Activated naive CD4-positive, alpha-beta T cell treated with Interleukin-2 at 50 U/mL for 16 hours (primary cell): ENCODE results near the gene EDDM3A.
"Not testable (repeated sequence)": the region's sequence is repeated elsewhere in the genome, so short reads cannot be mapped to it uniquely, and the experiment has no call there.

Experiments
- DNase-seq: peaks from one replicate; pipeline ENCODE4 v3.0.0-alpha.2; 2020

Gene EDDM3A, protein sequence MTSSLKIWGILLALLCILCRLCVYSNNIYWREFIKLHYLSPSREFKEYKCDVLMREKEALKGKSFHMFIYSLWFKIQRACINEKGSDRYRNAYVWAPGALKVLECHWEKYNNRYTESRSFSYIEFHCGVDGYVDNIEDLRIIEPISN

DNA sequence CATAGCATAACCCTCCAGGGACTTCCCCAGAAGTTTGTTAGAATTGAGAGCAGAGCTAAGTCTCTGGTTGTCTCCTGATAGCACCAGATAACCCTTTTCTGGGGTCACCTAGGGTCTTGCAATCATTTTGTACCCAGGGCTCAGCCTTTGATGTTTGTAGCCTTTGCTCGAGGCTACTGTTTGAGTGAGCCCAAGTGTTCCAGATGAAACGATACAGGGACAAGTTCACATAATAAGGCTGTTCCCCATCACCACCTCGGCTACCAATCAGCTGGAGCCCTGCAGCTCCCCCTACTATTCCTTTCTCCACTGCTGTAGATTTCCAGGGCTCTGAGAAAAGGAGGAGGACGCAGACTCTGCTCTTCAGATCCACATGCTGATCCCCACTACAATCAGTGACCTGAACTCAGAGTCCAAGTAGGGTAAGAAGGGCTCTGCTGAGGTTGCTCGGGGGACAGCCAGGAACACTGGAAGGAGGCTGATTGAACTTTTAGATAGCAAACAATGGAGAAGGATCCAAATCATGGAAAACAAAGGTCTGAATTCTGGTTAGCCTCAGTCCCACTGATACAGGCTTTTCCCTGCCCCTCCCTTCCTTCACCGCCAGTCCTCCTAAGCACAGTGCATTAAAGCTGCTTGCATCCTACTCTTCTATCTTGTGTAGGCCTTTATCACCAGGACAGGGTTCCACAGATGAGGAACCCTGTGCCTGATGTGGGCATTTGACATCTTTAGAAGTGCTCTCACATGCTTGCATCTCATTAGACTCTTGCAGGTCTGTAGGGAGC, at the start of gene EDDM3A:
TSS of gene EDDM3A (plus strand) at position 317 of the 788 bp plus-strand sequence. CDS start 1,694 bp downstream, outside the sequence.
- DNase-seq, result no peak

DNA sequence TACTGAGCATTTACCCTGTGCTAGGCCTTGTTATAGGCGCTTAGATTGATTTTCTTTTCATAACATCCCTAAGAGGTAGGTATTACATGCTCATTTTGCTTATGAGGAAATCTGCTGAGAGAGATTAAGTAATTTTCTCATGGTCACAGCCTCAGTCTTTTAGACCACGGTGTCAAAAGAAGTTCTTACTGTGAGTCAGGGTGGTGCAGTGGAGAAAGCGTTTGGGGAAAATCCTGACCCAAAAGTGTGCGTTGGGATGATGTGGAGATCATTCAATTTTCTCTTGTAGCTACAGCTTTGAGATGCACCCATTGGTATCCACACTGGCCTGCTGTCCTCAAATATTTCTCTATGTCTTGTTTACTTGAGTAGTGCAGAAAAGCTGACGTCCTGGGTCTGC, 48.9 kb upstream of the EDDM3A start:
- DNase-seq, result no peak

DNA sequence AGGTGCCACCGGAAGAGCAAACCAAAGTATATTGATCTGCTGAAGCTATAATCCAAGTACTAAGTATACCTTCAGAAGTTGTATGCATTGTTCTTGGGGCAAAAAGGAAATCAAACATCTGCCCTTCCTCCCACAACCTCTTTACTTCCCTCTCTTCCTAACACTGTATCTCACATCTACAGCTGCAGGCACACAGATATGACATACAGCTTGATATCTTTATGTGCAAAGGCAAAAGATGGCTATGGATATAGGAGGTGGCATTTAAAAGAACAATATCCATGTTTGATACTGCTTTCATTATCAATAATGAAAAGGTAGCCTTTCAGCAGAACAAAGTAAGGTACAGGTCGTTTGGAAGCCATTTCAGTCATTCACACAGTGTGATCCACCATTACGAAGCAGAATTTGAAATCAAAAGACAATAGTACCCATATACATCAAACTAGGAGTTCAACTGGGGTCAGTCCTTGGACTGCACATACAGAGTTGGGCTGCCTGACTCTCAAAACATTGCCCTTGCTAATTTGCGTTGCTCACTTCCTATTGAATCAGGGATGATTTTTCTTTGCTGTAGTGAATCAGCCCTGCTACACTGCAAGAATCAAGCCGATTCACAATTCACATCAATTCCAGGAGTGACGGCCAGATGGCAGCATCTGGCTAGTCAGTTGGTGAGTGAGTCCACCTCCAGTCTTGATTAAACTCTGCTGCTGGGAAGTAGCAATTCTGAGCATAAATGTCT, 48.2 kb upstream of the EDDM3A start:
- peak; percentile 67 for DNase-seq

DNA sequence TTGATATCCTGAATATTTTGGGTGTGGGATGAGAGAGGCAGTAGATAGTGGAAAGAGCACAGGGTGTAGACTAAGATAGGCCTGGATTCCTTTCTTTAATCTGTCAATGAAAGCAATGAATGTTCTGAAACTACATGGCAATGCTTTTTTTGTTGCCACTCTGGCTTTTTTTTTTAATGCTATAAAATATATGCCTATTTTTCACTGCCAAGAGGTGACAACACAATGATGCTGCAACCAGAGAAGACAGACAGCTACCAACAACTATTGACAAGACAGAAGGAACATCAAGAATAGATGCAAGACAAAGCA, 47.7 kb upstream of the EDDM3A start:
- DNase-seq, result no peak

DNA sequence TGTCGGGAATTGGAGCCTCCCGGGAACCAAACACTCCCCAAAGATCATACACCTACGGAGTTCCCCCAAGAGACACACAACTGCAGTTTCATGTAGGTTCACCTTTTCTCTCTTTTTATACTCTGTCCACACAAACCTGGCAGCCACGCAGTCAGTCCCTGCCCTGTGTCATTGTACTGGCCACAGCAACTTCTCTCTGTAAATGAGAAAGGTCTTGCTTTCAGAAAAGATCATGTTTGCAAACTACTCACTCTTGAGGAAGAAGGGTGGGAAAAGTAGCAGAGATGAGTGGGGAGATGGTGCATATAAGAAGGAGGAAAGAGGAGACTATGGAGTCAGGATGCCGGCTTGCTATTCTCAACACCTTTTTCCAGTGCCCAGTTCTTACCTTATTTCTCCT, 46.8 kb upstream of the EDDM3A start:
- no peak for DNase-seq

DNA sequence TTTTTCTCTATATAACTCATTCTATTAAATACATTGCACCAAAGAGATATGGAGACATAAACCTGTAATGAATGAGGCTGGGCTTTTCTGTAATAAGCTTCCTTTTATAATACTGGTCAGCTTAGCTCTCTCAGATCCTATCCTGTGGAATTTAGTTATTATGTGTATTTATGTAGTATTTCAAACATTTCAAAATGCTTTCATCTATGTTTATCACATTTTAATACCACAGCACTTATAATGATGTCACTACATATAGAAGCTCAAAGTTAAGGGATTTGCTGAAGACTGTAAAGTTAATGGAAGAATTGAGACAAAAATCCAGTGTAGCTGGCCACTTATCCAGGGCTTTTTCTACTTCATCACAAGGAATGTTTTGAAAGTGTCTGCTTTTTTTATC, 45.8 kb upstream of the EDDM3A start:
- no peak for DNase-seq

DNA sequence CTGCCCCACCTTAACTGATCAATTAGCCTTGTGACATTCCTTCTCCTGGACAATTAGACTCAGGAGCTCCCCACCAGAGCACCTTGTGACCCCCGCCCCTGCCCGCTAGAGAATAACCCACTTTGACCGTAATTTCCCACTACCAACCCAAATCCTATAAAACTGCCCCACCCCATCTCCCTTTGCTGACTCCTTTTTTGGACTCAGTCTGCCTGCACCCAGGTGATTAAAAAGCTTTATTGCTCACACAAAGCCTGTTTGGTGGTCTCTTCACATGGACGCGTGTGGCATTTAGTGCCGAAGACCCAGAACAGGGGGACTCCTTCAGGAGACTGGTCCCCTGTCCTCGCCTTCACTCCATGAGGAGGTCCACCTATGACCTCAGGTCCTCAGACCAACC, 44.7 kb upstream of the EDDM3A start:
- not testable (repeated sequence) for DNase-seq

DNA sequence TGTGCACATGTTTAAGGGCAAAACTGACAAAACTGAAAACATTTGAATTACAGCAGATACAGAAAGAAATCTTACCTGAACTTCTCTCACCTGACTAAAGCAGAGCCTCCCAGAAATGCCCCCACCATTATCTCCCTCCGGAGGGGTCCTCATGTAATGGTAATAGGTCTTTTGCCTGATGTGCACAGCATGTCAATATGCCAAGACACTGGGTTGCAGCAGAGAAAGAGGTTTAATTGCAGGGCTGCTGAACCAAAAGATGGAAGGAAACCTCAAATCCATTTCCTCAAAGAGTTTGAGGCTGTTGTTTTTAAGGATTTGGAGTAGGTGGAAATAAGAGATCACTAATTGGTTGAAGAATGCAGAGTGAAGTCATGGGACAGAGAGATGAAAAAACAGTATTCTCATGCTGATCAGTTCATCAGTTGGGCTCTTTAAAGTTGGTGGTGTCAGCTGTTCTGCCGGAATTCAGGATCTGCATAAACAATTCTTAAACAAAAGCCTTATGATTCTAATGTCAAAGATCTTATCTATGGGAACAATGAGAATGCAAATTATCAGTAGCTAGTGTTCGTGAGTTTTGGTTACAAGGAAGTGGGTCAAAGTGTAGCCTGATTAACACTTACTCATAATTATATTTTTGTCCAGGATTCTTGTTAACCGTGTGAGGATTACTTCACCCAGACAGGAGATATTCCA, 38.9 kb upstream of the EDDM3A start:
- DNase-seq, result no peak

DNA sequence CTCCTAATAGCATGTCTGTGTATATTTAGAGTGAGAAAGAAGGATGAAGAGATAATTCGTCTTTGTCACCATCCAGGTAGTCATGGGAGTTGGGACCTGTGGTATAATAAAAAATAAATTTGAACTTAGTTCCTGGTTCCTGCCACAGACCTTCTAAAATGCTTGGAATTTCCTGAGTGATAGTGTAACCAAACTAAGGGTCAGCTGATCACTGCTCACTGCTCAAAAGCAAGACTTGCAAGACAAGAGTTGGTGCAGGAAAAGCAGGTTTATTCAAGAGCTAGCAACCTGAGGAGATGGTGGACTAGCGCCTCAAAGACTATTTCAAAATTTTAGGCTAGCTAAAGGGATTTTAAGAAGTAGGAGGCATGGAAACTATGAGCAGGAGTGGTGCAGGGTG, 38.1 kb upstream of the EDDM3A start:
- DNase-seq, result no peak

DNA sequence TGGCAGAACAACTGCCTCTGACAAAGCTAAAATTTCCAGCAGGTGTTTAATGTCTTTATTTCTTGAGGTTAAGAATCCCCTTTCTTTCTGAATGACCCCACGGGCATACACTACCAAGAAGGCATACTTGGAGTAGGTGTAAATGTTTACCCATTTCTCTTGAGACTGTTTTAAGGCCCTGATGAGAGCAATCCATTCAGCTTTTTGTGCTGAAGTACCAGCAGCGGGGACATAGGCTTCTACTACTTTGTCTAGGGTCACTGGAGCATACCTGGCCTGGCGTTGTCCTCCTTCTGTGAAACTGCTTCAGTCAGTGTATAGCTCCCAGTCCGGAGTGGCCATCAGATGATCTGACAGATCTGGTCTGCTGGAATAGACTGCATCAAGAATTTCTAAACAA, 34.4 kb upstream of the EDDM3A start:
- no peak for DNase-seq

DNA sequence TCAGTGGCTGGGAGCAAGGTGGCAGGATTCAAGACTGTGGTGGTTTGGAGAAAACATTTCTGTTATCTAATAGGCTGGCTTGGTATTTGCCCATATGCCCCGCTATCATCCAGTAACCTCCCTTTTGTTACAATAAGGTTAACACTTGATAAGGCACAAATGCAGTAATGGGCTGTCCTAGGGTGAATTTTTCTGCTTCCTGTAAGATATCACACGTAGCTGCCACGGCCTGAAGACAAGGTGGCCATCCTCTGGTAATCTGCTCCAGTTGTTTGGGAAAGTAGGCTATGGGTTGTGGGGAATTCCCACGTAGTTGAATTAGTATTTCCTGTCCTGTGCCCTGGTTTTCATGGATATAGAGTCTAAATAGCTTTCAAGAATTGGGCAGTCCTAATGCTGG, 34.0 kb upstream of the EDDM3A start:
- no peak for DNase-seq

DNA sequence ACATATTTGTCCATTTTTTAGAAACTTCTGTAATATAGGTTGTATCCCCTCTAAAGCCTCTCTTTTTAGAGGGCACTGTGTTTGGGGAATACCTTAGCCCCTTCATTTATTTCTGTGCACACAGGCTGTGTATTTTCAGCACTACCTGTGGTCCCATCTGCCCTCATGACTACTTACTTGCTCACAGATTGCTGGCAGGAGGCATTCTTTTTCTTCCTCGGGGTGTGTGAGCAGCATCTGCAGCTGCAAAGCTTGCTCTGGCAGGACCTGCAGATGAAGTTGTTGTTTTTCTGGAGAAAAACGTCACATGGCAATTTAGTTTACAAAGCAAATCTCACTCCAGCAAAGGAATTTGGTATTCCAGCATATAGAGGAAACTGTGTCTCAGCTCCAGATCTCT, 32.8 kb upstream of the EDDM3A start:
- no peak for DNase-seq

DNA sequence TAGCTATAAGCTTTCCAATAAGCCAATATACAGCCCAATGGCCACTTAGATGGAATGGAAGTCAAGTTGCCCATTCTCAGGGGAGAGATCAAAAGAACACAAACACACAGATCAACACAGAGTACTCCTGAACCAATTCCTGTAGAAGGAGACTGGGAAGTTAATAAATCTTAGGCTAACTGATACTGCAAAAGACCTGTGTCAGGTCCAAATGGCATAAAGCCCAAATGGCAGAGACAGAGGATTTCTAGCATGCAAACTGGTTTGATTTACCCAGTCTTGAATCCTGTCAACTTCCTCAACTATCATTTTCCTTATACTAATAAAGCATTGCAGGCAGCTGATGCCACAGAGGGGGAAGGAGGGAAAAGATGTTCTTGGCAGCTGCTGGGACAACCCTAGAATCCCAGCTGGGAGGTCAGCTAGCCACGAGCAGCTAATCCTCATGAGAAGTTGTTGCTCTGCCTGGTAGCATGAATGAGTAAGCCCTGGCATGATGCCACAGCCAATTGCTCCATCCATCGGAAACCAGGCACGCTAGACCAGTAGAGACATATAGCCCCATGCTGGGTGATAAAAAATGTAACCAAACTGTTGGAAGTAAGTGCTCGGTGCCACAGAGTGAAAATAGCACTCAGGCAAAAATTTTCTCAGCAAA, 31.0 kb upstream of the EDDM3A start:
- DNase-seq, result no peak

DNA sequence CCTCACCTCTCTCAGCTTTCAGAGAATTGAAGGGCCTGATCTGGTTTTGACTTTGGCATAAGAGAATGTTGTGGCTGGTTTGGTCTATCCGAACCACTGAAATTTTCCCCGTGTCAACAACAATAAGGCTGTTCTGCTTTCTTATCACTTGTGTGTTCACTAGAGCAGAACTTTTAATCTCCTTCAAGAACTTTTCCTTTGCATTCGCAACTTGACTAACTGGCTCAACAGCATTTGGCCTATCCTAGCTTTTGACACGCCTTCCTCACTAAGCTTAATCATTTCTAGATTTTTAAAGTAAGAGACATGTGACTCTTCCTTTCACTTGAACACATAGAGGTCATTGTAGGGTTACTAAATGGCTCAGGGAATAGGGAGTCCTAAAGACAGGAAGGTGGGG, 25.9 kb upstream of the EDDM3A start:
- no peak for DNase-seq

DNA sequence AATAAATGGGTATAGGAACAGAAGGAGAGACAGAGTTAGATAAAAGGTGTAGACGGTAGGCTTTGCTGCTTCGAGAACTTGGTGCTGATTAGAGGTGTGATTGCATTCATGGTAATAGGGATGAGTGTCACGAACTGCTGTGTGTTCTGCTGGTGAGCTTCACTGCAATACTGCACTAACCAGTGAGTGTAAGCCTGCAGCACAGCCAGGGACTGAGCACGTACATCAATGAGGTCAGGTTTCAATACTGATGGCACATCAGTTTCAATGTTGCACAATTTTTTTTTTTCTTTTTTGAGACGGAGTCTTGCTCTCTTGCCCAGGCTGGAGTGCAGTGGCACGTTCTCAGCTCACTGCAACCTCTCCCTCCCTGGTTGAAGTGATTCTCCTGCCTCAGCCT, 24.9 kb upstream of the EDDM3A start:
- DNase-seq, result no peak

DNA sequence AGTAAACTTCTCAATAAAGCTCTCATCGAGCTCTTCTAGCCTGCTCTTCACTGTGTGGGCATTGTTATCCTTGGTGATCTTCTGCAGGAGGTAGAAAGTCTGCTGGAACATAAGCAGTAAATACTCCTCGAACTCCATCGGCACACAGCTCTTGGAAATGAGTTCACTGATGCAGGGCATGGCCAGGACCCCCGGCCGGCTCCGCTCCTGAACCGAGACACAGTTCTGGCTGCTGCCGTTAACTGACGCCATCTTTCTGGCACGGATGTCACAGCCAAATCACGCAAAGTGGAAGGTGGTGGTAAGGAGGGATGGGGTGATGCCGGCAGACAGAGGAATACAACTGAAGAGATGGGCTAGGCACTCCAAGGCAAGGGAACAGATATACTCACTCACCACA, 23.7 kb upstream of the EDDM3A start:
- DNase-seq, result no peak

DNA sequence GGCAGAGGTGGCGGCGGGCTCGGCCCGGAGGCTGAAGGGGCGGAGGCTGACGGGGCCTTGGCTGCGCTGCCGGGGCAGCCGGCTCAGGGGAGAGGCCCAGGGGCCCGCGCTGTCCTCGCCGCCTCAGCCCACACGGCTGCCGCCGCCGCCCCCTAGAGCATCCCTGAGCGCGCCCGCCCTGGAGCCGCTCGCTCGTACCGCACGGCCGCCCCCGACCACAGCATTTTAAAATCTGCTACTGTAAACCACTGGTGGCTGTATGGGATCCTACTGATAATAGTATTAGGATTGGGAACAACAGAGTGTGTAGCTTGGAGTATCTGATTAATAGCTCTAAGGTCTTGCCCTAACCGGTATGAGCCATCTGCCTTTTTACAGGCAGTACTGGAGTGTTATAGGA, 22.2 kb upstream of the EDDM3A start:
- no peak for DNase-seq

DNA sequence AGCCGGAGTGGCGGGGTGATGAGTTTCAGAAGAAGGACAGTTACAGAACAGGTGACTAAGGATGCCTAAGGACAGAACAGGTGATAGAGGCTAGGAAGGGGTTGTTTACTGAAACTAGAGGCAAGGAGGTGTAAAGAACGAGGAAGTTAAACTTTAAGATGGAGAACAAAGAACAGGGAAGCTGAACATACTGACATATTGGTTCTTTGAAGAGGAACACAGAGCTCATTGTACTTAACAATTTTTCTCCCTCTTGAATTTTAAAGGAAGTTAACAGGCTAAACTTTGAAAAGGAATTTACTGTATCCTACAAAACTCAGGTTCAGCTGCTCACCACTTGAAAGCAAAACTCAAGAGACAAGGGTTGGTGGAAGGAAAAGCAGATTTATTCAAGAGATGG, 19.6 kb upstream of the EDDM3A start:
- not testable (repeated sequence) for DNase-seq

DNA sequence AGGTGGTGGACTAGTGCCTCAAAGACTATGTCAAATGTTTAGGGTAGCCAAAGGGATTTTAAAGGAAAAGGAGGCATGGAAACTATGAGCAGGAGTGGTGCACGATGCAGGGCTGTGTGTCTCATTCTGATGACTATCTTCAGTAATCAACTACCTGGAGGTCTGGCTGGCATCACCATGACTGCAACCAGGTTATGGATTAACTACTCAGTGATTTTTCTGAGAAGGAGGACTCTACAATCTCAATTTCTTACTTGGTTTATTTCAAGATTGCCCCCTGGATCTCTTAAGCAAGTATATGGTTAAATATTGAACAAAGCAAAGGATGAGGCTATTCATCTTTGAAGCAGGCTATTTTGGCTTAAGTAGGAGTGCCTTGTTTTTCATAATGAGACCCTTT, 19.2 kb upstream of the EDDM3A start:
- DNase-seq, result no peak

DNA sequence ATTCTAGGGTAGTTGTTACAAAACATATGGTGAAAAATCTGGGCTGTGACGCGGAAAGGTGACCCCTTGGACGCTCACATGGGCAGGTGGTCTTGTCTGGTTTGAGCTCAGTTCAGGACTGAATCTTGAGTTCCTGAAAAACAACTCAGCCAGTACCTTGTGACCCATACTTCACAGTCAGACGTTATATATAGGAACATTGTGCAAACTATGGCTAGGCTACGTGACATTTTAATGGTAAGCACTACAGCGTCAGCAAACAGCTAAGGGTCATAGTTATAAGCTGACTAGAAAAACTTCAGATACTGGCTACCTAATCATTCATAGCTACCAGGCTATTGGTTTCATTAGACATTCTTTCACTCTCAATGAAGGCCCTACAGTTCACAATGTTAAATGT, 14.8 kb upstream of the EDDM3A start:
- no peak for DNase-seq

DNA sequence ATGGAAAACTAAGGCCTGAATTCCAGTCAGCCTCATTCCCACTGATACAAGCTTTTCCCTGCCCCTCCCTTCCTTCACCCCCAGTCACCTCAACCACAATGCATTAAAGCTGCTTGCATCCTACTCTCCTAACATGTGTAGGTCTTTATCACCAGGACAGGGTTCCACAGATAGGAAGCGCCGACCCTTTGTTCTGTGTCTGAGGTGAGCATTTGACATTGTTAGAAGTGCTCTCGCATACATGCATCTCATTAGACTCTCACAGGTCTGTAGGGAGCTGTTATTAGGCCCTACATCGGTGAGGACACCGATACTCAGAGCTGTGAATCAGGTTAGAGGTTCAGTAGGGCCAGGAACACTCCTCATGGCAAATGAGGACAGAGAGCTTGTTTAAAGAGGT, 13.2 kb upstream of the EDDM3A start:
- DNase-seq, result no peak

DNA sequence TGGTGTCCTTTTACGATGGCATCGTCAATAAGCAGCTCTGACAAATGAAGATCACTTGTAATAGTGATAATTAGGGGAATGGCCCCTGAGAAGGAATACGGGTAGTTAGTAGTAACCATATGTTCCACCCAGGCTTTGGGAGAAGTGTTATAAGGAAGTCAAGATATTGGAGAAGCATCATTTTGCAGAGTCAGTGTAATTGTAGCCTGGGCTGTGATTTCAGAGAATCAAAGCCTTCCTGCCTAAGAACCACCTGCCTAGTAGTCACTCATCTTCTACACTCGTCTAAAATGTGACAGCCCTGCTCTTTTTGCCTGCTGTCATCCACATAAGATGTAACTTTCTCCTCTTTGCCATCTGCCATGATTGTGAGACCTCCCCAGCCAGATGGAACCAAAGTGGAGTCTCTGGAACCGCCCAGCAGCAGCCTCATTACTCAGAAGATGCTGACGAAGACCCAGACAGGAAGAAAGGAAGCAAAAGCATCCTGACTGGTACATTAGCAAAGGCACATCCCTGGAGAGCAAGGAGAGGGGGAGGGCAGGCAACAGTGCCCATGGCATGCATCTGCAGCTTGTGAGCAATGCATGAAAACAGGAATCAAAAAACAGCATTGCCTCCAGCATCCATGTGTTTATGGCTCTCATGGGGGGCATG, 12.6 kb upstream of the EDDM3A start:
- DNase-seq, result no peak
